Activated naive CD4-positive, alpha-beta T cell treated with anti-CD3 and anti-CD28 coated beads, Interleukin-2, amount 50 U/mL, for 72 hours (primary cell): ENCODE measurements around the gene MEGF10. TPM values are rescaled to one million over a fixed set of nuclear protein-coding genes. Genes with fewer than 3 reads are reported as not detected.
A peak's percentile ranks its signal among the peaks of the same experiment; 100 is the strongest.
"Not testable (repeated sequence)": the region's sequence is repeated elsewhere in the genome, so short reads cannot be mapped to it uniquely, and the experiment has no call there.

ENCODE experiments used
- ATAC-seq, 2 donors: fragments of 150-1000 bp; cut with Tn5 transposase; 2 replicates each; pipeline ENCODE4 v1.10.0; 2021; ENCODE audit warnings: mild to moderate bottlenecking in 2 of 2, moderate library complexity in 2 of 2
- DNase-seq, 2 donors: peaks; one replicate each; pipeline ENCODE4 v3.0.0; 2021 to 2022; ENCODE audit warnings: low spot score in 2 of 2
- H3K27ac Mint-ChIP-seq, 2 donors: one replicate each; pipeline ENCODE4 v1.8.0; 2022; ENCODE audit warnings: mild to moderate bottlenecking in 2 of 2, mixed read lengths in 2 of 2
- H3K36me3 Mint-ChIP-seq, 2 donors: one replicate each; pipeline ENCODE4 v1.8.0; 2022; ENCODE audit warnings: mixed read lengths in 2 of 2
- H3K9me3 Mint-ChIP-seq, 2 donors: one replicate each; pipeline ENCODE4 v1.8.0; 2022; ENCODE audit warnings: mixed read lengths in 2 of 2
- total RNA-seq, 2 donors: library from RNA; stranded (reverse); gene quantifications; one replicate each; pipeline ENCODE4 v1.2.3, GENCODE V29; 2022

The MEGF10 gene
- total RNA-seq, 2 donors from 2014 or later: 0.07 TPM; not detected in 1

DNA sequence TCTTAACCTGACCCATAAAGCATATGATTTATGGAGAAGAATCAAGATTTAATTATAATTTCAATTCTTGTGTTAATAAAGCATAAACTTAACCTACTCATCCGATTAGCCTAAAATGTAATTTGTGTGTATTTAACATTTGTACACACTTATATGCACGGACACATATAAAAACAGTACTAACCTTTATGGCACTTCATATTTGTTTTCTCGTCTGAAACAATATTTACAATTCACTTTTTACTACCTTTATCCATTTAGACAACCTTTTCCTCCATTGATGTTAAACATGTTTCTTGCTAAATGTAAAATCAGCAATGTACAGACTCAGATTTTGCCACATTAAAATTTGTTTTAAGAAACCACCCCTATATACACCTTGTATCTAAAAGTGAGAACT is 22.8 kb downstream of the MEGF10 start:
- ATAC-seq: no peak

GRCh38 chr5:127313847-127314473 is 23.4 kb downstream of the MEGF10 start:
- ATAC-seq (peak; percentile 77 to 80), DNase-seq (peak; percentile 59 to 73)
- no peak overlapping the region for H3K27ac Mint-ChIP-seq
- H3K9me3 Mint-ChIP-seq: no peaks in the 10 kb centered on the region
- no peaks in the 10 kb centered on the region for H3K36me3 Mint-ChIP-seq

More for the DNA sequence above, 22.8 kb downstream of the MEGF10 start:
- DNase-seq: no peak
- H3K9me3 Mint-ChIP-seq: no peaks in the 10 kb centered on the region
- H3K36me3 Mint-ChIP-seq: no peaks in the 10 kb centered on the region
- no peak overlapping the region for H3K27ac Mint-ChIP-seq

GRCh38 chr5:127316011-127316410 is 25.4 kb downstream of the MEGF10 start:
- no peak overlapping the region for H3K27ac Mint-ChIP-seq
- ATAC-seq (no peak), DNase-seq (no peak)
- H3K9me3 Mint-ChIP-seq: no peaks in the 10 kb centered on the region
- no peaks in the 10 kb centered on the region for H3K36me3 Mint-ChIP-seq

DNA sequence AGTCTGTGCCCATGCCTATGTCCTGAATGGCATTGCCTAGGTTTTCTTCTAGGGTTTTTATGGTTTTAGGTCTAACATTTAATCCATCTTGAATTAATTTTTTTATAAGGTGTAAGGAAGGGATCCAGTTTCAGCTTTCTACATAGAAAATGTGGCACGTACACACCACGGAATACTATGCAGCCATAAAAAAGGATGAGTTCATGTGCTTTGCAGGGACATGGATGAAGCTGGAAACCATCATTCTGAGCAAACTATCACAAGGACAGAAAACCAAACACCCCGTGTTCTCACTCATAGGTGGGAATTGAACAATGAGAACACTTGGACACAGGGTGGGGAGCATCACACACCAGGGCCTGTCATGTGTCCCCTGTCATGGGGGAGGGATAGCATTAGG is 26.8 kb downstream of the MEGF10 start:
- not testable (repeated sequence) for DNase-seq, H3K27ac Mint-ChIP-seq, H3K9me3 Mint-ChIP-seq, H3K36me3 Mint-ChIP-seq, ATAC-seq

GRCh38 chr5:127320032-127320965 is 29.7 kb downstream of the MEGF10 start:
- Mint-ChIP-seq H3K9me3 (no peaks in the 10 kb centered on the region), H3K27ac (peak overlapping the region in 1 of 2 donors; percentile 48), H3K36me3 (no peaks in the 10 kb centered on the region)
- DNase-seq (no peak), ATAC-seq (peak; percentile 79 to 89)

DNA sequence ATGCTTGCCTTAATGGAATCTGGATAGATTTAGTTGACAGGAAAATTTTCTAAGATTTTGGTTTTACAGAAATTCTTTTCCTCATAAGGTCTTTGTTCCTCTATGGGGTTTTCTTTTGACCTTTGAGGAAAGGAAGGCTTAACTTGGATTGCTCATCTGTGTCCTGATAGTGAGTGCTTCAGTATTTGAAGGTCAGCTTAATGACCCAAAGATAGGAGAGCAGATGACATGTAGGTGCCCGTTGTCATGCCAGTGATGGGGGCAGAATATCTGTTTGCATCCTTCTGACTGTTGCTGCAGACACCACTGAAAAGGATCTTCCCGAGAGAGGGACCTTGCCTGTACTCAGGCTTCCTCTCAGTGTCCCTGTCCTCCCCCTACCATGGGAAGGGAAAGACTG is 30.9 kb downstream of the MEGF10 start:
- peak in 1 of 2 donors; percentile 39 for ATAC-seq
- DNase-seq: no peak
- Mint-ChIP-seq H3K27ac (no peak overlapping the region), H3K9me3 (no peaks in the 10 kb centered on the region), H3K36me3 (no peaks in the 10 kb centered on the region)

DNA sequence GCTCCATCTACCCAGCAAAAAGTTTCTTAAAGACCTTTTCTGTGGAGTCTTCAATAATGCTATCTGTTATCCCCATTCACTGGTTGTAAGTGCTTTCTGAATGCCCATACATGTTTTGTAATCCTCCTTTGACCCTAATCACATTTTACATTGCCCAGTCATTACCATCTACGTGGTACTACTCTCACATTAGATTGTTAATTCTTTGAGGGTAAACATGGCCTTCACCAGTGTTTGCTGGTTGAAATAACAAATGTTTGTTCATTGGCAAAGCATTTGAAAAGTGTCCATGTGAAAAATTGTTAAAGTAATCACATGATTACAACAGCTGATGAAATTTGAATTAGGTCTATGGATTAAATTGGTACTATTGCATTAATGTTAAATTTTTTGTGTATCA is 31.8 kb downstream of the MEGF10 start:
- no peak for DNase-seq
- Mint-ChIP-seq H3K36me3 (no peaks in the 10 kb centered on the region), H3K9me3 (no peaks in the 10 kb centered on the region), H3K27ac (no peak overlapping the region)
- ATAC-seq: no peak

DNA sequence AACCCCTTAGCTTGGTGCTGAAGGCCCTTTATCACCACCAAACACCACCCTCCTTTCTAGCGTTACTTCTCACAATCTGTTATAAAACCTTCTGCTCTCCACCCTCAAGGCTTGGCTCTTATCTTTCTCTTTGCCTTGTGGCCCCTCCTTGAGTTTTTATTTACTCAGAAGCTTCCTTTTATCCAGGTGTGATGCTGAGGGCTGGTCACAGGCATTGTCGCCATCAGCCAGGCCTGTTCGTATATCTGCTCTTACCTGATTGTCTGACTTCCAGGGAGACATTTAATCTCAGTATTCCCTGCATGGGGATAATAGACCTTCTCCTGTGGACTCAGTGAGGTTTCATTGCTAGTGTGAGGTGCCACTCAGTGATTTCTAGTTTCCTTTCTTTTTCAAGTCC is 34.2 kb downstream of the MEGF10 start:
- Mint-ChIP-seq H3K27ac (no peak overlapping the region), H3K36me3 (no peaks in the 10 kb centered on the region), H3K9me3 (no peaks in the 10 kb centered on the region)
- DNase-seq (no peak), ATAC-seq (no peak)

GRCh38 chr5:127326431-127326830 is 35.8 kb downstream of the MEGF10 start:
- no peaks in the 10 kb centered on the region for H3K36me3 Mint-ChIP-seq
- ATAC-seq (no peak), DNase-seq (no peak)
- H3K9me3 Mint-ChIP-seq: no peaks in the 10 kb centered on the region
- no peak overlapping the region for H3K27ac Mint-ChIP-seq

GRCh38 chr5:127326976-127327755 is 36.6 kb downstream of the MEGF10 start:
- Mint-ChIP-seq H3K36me3 (no peaks in the 10 kb centered on the region), H3K27ac (no peak overlapping the region), H3K9me3 (no peaks in the 10 kb centered on the region)
- ATAC-seq (no peak), DNase-seq (no peak)

DNA sequence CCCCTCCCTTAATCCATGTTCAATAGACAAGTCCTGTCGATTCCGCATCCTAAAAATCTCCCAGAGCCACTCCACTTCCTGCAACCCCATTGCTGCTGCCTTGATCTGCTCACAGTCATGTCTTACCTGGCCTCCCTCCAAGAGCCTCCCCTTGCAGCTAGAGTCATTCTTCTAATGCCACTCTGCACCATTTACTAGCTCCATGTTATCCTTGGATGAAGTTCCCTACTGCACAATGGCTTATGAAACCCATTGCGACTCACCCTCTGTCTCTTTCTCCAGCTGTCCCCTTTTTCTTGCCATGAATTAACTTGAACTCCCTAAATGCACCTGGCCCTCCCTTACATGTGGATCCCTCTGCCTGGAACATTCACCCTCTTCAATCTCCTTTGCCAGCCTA is 39.5 kb downstream of the MEGF10 start:
- Mint-ChIP-seq H3K36me3 (no peaks in the 10 kb centered on the region), H3K9me3 (no peaks in the 10 kb centered on the region), H3K27ac (no peak overlapping the region)
- ATAC-seq (no peak), DNase-seq (no peak)

GRCh38 chr5:127331890-127332649 is 41.5 kb downstream of the MEGF10 start:
- ATAC-seq (no peak), DNase-seq (no peak)
- Mint-ChIP-seq H3K27ac (no peak overlapping the region), H3K36me3 (no peaks in the 10 kb centered on the region), H3K9me3 (no peaks in the 10 kb centered on the region)

- no peaks in the 10 kb centered on the region for H3K36me3 Mint-ChIP-seq
- ATAC-seq (no peak), DNase-seq (no peak)
- H3K9me3 Mint-ChIP-seq: no peaks in the 10 kb centered on the region
- no peak overlapping the region for H3K27ac Mint-ChIP-seq
Measured at GRCh38 chr5:127333483-127333882, 42.9 kb downstream of the MEGF10 start.

DNA sequence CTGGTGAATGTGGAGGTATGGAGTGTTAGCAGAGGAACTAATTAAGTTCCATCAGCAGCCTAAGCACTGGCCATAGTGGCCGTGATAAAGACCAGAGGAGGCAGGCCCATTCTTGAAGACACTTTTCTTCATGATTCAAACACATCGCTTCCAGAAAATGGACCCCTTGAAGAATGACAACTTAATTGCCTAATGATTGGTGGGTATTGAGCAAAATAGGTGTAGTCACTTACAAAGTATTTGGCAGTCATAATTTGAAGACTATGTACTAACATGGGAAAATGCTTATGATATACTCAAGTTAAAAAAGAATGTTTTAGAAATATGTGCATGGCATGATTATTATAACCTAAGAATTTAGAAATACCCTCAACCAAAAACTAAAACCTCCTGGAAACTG is 44.8 kb downstream of the MEGF10 start:
- Mint-ChIP-seq H3K36me3 (no peaks in the 10 kb centered on the region), H3K27ac (no peak overlapping the region), H3K9me3 (no peaks in the 10 kb centered on the region)
- DNase-seq (no peak), ATAC-seq (no peak)

DNA sequence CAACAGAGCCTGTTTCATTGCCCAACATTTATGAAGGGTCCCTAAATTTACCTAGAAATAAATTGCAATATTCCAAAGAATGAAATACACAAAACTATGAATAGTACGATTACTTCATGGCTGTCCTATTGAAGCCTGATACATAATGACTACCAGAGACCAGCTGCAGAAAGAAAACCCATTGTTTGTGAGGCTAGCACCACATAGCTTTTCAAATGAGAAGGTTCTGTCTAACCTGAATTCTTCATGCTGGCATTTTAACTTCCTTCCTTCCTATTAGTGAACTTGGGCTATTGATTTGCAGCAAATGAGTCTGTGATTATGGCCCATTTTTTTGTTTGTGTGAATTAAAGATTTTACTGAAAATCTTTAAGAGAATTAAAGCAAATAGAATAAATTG is 47.3 kb downstream of the MEGF10 start:
- no peak for DNase-seq
- Mint-ChIP-seq H3K36me3 (no peaks in the 10 kb centered on the region), H3K27ac (no peak overlapping the region), H3K9me3 (no peaks in the 10 kb centered on the region)
- no peak for ATAC-seq

- ATAC-seq (no peak), DNase-seq (no peak)
- Mint-ChIP-seq H3K36me3 (no peaks in the 10 kb centered on the region), H3K27ac (no peak overlapping the region), H3K9me3 (no peaks in the 10 kb centered on the region)
Measured at GRCh38 chr5:127338501-127338900, 47.9 kb downstream of the MEGF10 start.
